Measurements from ENCODE around the gene PPT2. TPM values are rescaled to one million over a fixed set of nuclear protein-coding genes. Genes with fewer than 3 reads are reported as not detected.

Gene PPT2
- total and polyA plus RNA-seq, 4 donors, result 4.3 to 37.6 (median 27.9) TPM

GRCh38 chr6:32167761-32168262 is 13.9 kb downstream of the PPT2 start:
- Histone ChIP-seq H3K4me1 (ENCODE audit: control insufficient read depth in 1 of 2, insufficient read depth in 2 of 2, low read length in 2 of 2) (no peaks in the 10 kb centered on the region), H3K27me3 (ENCODE audit: control insufficient read depth in 1 of 2, insufficient read depth in 2 of 2, low read length in 1 of 2) (no peaks in the 10 kb centered on the region), H3K27ac (ENCODE audit: low read depth in 1 of 2, low read length in 2 of 2) (no peak overlapping the region), H3K4me3 (ENCODE audit: low read length in 2 of 2) (no peak overlapping the region), H3K9me3 (ENCODE audit: control insufficient read depth, low read length) (no peaks in the 10 kb centered on the region), H3K36me3 (ENCODE audit: control insufficient read depth in 1 of 2, insufficient read depth in 2 of 2, low read length in 1 of 2) (peaks cover 0 to 6% of the 10 kb centered on the region in 2 donors)
- WGBS, 2 donors, result 66 to 72% methylated on average over 6 of the region's 6 CpGs
- DNase-seq (peak; percentile 8 to 25), ATAC-seq (ENCODE audit: low FRiP score) (no peak)
- intact Hi-C loops (cut with DNase I), result no loop called here

- DNase-seq (peak; percentile 17 to 39), ATAC-seq (ENCODE audit: low FRiP score) (no peak)
- H3K4me3 ChIP-seq (ENCODE audit: low read length in 2 of 2), result no peak overlapping the region
- H3K4me1 ChIP-seq (ENCODE audit: control insufficient read depth in 1 of 2, insufficient read depth in 2 of 2, low read length in 2 of 2), result no peaks in the 10 kb centered on the region
- intact Hi-C loops (cut with DNase I), result no loop called here
- 61 to 64% methylated on average over 2 of the region's 2 CpGs for WGBS, 2 donors
- H3K27ac ChIP-seq (ENCODE audit: low read depth in 1 of 2, low read length in 2 of 2), result no peak overlapping the region
- H3K9me3 ChIP-seq (ENCODE audit: control insufficient read depth, low read length), result no peaks in the 10 kb centered on the region
- H3K36me3 ChIP-seq (ENCODE audit: control insufficient read depth in 1 of 2, insufficient read depth in 2 of 2, low read length in 1 of 2), result peaks cover 0 to 6% of the 10 kb centered on the region in 2 donors
- no peaks in the 10 kb centered on the region for H3K27me3 ChIP-seq (ENCODE audit: control insufficient read depth in 1 of 2, insufficient read depth in 2 of 2, low read length in 1 of 2)
Measured at GRCh38 chr6:32168350-32168749, 14.4 kb downstream of the PPT2 start.

- ATAC-seq (ENCODE audit: low FRiP score) (no peak), DNase-seq (peak; percentile 40 to 50)
- Histone ChIP-seq H3K4me1 (ENCODE audit: control insufficient read depth in 1 of 2, insufficient read depth in 2 of 2, low read length in 2 of 2) (no peaks in the 10 kb centered on the region), H3K4me3 (ENCODE audit: low read length in 2 of 2) (no peak overlapping the region), H3K9me3 (ENCODE audit: control insufficient read depth, low read length) (no peaks in the 10 kb centered on the region), H3K27me3 (ENCODE audit: control insufficient read depth in 1 of 2, insufficient read depth in 2 of 2, low read length in 1 of 2) (no peaks in the 10 kb centered on the region), H3K27ac (ENCODE audit: low read depth in 1 of 2, low read length in 2 of 2) (no peak overlapping the region), H3K36me3 (ENCODE audit: control insufficient read depth in 1 of 2, insufficient read depth in 2 of 2, low read length in 1 of 2) (peaks cover 0 to 6% of the 10 kb centered on the region in 2 donors)
- 70 to 74% methylated on average over 11 of the region's 11 CpGs for WGBS, 2 donors
- intact Hi-C loops (cut with DNase I), result no loop called here
Measured at GRCh38 chr6:32168807-32169591, 15.1 kb downstream of the PPT2 start.

GRCh38 chr6:32170294-32170693 is 16.4 kb downstream of the PPT2 start:
- no peak overlapping the region for H3K4me3 ChIP-seq (ENCODE audit: low read length in 2 of 2)
- peaks cover 0 to 4% of the 10 kb centered on the region in 2 donors for H3K36me3 ChIP-seq (ENCODE audit: control insufficient read depth in 1 of 2, insufficient read depth in 2 of 2, low read length in 1 of 2)
- H3K4me1 ChIP-seq (ENCODE audit: control insufficient read depth in 1 of 2, insufficient read depth in 2 of 2, low read length in 2 of 2), result no peaks in the 10 kb centered on the region
- H3K27me3 ChIP-seq (ENCODE audit: control insufficient read depth in 1 of 2, insufficient read depth in 2 of 2, low read length in 1 of 2), result no peaks in the 10 kb centered on the region
- DNase-seq (peak; percentile 19 to 67), ATAC-seq (ENCODE audit: low FRiP score) (no peak)
- no peak overlapping the region for H3K27ac ChIP-seq (ENCODE audit: low read depth in 1 of 2, low read length in 2 of 2)
- intact Hi-C loops (cut with DNase I), result loop anchor here in 1 of 2 donors (10.0 kb wide), 2 partner anchors 195 to 265 kb away; partner anchors contain the start of genes DXO and ZBTB12
- H3K9me3 ChIP-seq (ENCODE audit: control insufficient read depth, low read length), result no peaks in the 10 kb centered on the region
- 89 to 93% methylated on average over 11 of the region's 11 CpGs for WGBS, 2 donors

- intact Hi-C loops (cut with DNase I), result loop anchor here in 1 of 2 donors (10.0 kb wide), 2 partner anchors 196 to 266 kb away; partner anchors contain the start of genes DXO and ZBTB12
Measured at GRCh38 chr6:32171234-32171633, 17.3 kb downstream of the PPT2 start.

GRCh38 chr6:32173051-32173727 is 19.2 kb downstream of the PPT2 start:
- Histone ChIP-seq H3K27me3 (ENCODE audit: control insufficient read depth in 1 of 2, insufficient read depth in 2 of 2, low read length in 1 of 2) (no peaks in the 10 kb centered on the region), H3K27ac (ENCODE audit: low read depth in 1 of 2, low read length in 2 of 2) (no peak overlapping the region)

More at GRCh38 chr6:32171234-32171633, 17.3 kb downstream of the PPT2 start:
- WGBS, 2 donors, result 90 to 93% methylated on average over 6 of the region's 6 CpGs
- Histone ChIP-seq H3K4me3 (ENCODE audit: low read length in 2 of 2) (no peak overlapping the region), H3K27ac (ENCODE audit: low read depth in 1 of 2, low read length in 2 of 2) (no peak overlapping the region), H3K36me3 (ENCODE audit: control insufficient read depth in 1 of 2, insufficient read depth in 2 of 2, low read length in 1 of 2) (peaks cover 0 to 4% of the 10 kb centered on the region in 2 donors), H3K27me3 (ENCODE audit: control insufficient read depth in 1 of 2, insufficient read depth in 2 of 2, low read length in 1 of 2) (no peaks in the 10 kb centered on the region), H3K4me1 (ENCODE audit: control insufficient read depth in 1 of 2, insufficient read depth in 2 of 2, low read length in 2 of 2) (no peaks in the 10 kb centered on the region), H3K9me3 (ENCODE audit: control insufficient read depth, low read length) (no peaks in the 10 kb centered on the region)
- DNase-seq (peak; percentile 18 to 48), ATAC-seq (ENCODE audit: low FRiP score) (no peak)

GRCh38 chr6:32174416-32174815 is 20.5 kb downstream of the PPT2 start:
- WGBS, 2 donors, result 88 to 94% methylated on average over 1 of the region's 1 CpG
- ATAC-seq (ENCODE audit: low FRiP score), result no peak
- H3K27me3 ChIP-seq (ENCODE audit: control insufficient read depth in 1 of 2, insufficient read depth in 2 of 2, low read length in 1 of 2), result no peaks in the 10 kb centered on the region
- peaks cover 0 to 2% of the 10 kb centered on the region in 2 donors for H3K4me1 ChIP-seq (ENCODE audit: control insufficient read depth in 1 of 2, insufficient read depth in 2 of 2, low read length in 2 of 2)
- peak in 1 of 2 donors; percentile 5 for DNase-seq
- intact Hi-C loops (cut with DNase I), result loop anchor here in 1 of 2 donors (10.0 kb wide), 2 partner anchors 200 to 270 kb away; partner anchors contain the start of genes DXO and ZBTB12
- no peak overlapping the region for H3K27ac ChIP-seq (ENCODE audit: low read depth in 1 of 2, low read length in 2 of 2)
- H3K9me3 ChIP-seq (ENCODE audit: control insufficient read depth, low read length), result no peaks in the 10 kb centered on the region
- peaks cover 0 to 4% of the 10 kb centered on the region in 2 donors for H3K36me3 ChIP-seq (ENCODE audit: control insufficient read depth in 1 of 2, insufficient read depth in 2 of 2, low read length in 1 of 2)
- H3K4me3 ChIP-seq (ENCODE audit: low read length in 2 of 2), result no peak overlapping the region

More at GRCh38 chr6:32173051-32173727, 19.2 kb downstream of the PPT2 start:
- Histone ChIP-seq H3K36me3 (ENCODE audit: control insufficient read depth in 1 of 2, insufficient read depth in 2 of 2, low read length in 1 of 2) (peaks cover 0 to 4% of the 10 kb centered on the region in 2 donors), H3K4me1 (ENCODE audit: control insufficient read depth in 1 of 2, insufficient read depth in 2 of 2, low read length in 2 of 2) (peaks cover 0 to 2% of the 10 kb centered on the region in 2 donors), H3K9me3 (ENCODE audit: control insufficient read depth, low read length) (no peaks in the 10 kb centered on the region), H3K4me3 (ENCODE audit: low read length in 2 of 2) (no peak overlapping the region)
- ATAC-seq (ENCODE audit: low FRiP score) (no peak), DNase-seq (peak; percentile 5 to 6)
- 72 to 76% methylated on average over 4 of the region's 4 CpGs for WGBS, 2 donors
- intact Hi-C loops (cut with DNase I), result loop anchor here in 1 of 2 donors (10.0 kb wide), 2 partner anchors 198 to 268 kb away; partner anchors contain the start of genes DXO and ZBTB12

- Histone ChIP-seq H3K36me3 (ENCODE audit: control insufficient read depth in 1 of 2, insufficient read depth in 2 of 2, low read length in 1 of 2) (no peaks in the 10 kb centered on the region), H3K9me3 (ENCODE audit: control insufficient read depth, low read length) (no peaks in the 10 kb centered on the region), H3K4me3 (ENCODE audit: low read length in 2 of 2) (peak overlapping the region; percentile 94 to 95), H3K4me1 (ENCODE audit: control insufficient read depth in 1 of 2, insufficient read depth in 2 of 2, low read length in 2 of 2) (peaks cover 0 to 2% of the 10 kb centered on the region in 2 donors), H3K27ac (ENCODE audit: low read depth in 1 of 2, low read length in 2 of 2) (peak overlapping the region in 1 of 2 donors; percentile 68), H3K27me3 (ENCODE audit: control insufficient read depth in 1 of 2, insufficient read depth in 2 of 2, low read length in 1 of 2) (no peaks in the 10 kb centered on the region)
- DNase-seq (peak in 1 of 2 donors; percentile 0), ATAC-seq (ENCODE audit: low FRiP score) (no peak)
- 0 to 5% methylated on average over 2 of the region's 2 CpGs for WGBS, 2 donors
- intact Hi-C loops (cut with DNase I), result loop anchor here in 1 of 2 donors (5.0 to 10.0 kb wide), 4 partner anchors 201 to 633 kb away; partner anchors contain the start of genes DDX39B, DXO and ZBTB12
Measured at GRCh38 chr6:32175322-32175710, 21.4 kb downstream of the PPT2 start.

Data from aorta (tissue), 5 donors.